Activated B cell treated with CpG ODN at 0.5 μM for 24 hours (primary cell): Measurements from ENCODE around the gene KIRREL3. TPM values are rescaled to one million over a fixed set of nuclear protein-coding genes. Genes with fewer than 3 reads are reported as not detected.

Experiments used
- ATAC-seq: fragments of 200-7000 bp; cut with Tn5 transposase; one replicate; pipeline ENCODE4 v1.10.0; 2021; ENCODE audit warnings: low read depth, mild to moderate bottlenecking, moderate library complexity
- CTCF ChIA-PET: fragments of 350-600 bp; sonication (Branson Sonifier 250); formaldehyde crosslinking; loops from one replicate; lab custom pipeline; 2021; ENCODE audit warnings: antibody characterized with exemption; lab: Charles Lee
- POLR2A ChIA-PET: fragments of 350-600 bp; sonication (Branson Sonifier 250); formaldehyde crosslinking; loops from one replicate; lab custom pipeline; 2021; ENCODE audit warnings: antibody characterized with exemption; lab: Charles Lee
- DNase-seq: peaks from one replicate; pipeline ENCODE4 v3.0.0; 2022
- H3K27ac Mint-ChIP-seq: one replicate; pipeline ENCODE4 v1.8.0; 2020; ENCODE audit warnings: mixed read lengths
- H3K27me3 Mint-ChIP-seq: one replicate; pipeline ENCODE4 v1.8.0; 2021; ENCODE audit warnings: mixed read lengths
- H3K36me3 Mint-ChIP-seq: one replicate; pipeline ENCODE4 v1.8.0; 2021; ENCODE audit warnings: low read depth, mixed read lengths
- H3K4me1 Mint-ChIP-seq: one replicate; pipeline ENCODE4 v1.8.0; 2021; ENCODE audit warnings: mixed read lengths
- H3K4me3 Mint-ChIP-seq: one replicate; pipeline ENCODE4 v1.8.0; 2020; ENCODE audit warnings: mild to moderate bottlenecking, mixed read lengths
- H3K9me3 Mint-ChIP-seq: one replicate; pipeline ENCODE4 v1.8.0; 2020; ENCODE audit warnings: mixed read lengths
- intact Hi-C: fragments of 100-400 bp; cut with micrococcal nuclease; formaldehyde crosslinking; loops from one replicate; pipeline ENCODE4 v1.15.1; 2024
- total RNA-seq: library from RNA; stranded (reverse); gene quantifications from 2 replicates; pipeline ENCODE4 v1.2.3, GENCODE V29; 2022
- TF ChIP-seq, protein P1 (sequence below): fragments of 200-600 bp; IDR thresholded peaks from one replicate; pipeline ENCODE4 v1.8.0; 2022; ENCODE audit warnings: antibody characterized with exemption, mild to moderate bottlenecking

Gene KIRREL3
- total RNA-seq, 1 donor from 2014 or later, result not detected

- intact Hi-C loops, result no loop called here
- H3K4me1 Mint-ChIP-seq, result no peaks in the 10 kb centered on the region
- H3K9me3 Mint-ChIP-seq, result no peaks in the 10 kb centered on the region
- peaks cover 36% of the 10 kb centered on the region for H3K27me3 Mint-ChIP-seq
- CTCF ChIA-PET, result no interaction called here
- H3K4me3 Mint-ChIP-seq, result no peak overlapping the region
- no peak for DNase-seq
- POLR2A ChIA-PET, result no interaction called here
- H3K36me3 Mint-ChIP-seq, result no peaks in the 10 kb centered on the region
- no peak overlapping the region for H3K27ac Mint-ChIP-seq
- no peak for ATAC-seq
- TF ChIP-seq, protein P1, sequence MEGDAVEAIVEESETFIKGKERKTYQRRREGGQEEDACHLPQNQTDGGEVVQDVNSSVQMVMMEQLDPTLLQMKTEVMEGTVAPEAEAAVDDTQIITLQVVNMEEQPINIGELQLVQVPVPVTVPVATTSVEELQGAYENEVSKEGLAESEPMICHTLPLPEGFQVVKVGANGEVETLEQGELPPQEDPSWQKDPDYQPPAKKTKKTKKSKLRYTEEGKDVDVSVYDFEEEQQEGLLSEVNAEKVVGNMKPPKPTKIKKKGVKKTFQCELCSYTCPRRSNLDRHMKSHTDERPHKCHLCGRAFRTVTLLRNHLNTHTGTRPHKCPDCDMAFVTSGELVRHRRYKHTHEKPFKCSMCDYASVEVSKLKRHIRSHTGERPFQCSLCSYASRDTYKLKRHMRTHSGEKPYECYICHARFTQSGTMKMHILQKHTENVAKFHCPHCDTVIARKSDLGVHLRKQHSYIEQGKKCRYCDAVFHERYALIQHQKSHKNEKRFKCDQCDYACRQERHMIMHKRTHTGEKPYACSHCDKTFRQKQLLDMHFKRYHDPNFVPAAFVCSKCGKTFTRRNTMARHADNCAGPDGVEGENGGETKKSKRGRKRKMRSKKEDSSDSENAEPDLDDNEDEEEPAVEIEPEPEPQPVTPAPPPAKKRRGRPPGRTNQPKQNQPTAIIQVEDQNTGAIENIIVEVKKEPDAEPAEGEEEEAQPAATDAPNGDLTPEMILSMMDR, result no peak
Observed at GRCh38 chr11:127000981-127001380, 411 bp upstream of the KIRREL3 start.

DNA sequence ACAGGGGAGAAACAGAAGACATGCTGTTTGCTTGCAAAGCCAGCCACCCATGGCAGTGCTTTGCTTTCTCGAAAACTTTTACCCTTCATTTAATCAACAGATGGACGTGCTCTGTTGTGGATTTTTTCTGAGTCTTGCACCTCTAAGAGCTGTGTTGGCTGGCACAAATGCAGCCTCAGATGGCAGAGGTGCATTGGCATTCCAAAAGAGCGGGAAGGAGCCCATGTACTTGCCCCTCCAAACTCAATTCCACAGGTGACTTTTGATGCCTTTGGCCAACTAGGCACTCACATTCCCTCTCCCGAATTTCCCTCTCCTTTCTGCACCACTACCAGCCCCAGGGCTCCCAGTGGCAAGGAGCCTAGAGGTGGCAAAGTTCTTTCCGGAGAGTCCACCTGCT, 1.2 kb downstream of the KIRREL3 start:
- ATAC-seq (no peak), DNase-seq (no peak)
- Mint-ChIP-seq H3K36me3 (no peaks in the 10 kb centered on the region), H3K9me3 (no peaks in the 10 kb centered on the region), H3K27me3 (peaks cover 30% of the 10 kb centered on the region), H3K4me3 (no peak overlapping the region), H3K4me1 (no peaks in the 10 kb centered on the region), H3K27ac (no peak overlapping the region)
- POLR2A ChIA-PET, result no interaction called here
- intact Hi-C loops, result no loop called here
- TF ChIP-seq, protein P1, result no peak
- CTCF ChIA-PET, result no interaction called here

DNA sequence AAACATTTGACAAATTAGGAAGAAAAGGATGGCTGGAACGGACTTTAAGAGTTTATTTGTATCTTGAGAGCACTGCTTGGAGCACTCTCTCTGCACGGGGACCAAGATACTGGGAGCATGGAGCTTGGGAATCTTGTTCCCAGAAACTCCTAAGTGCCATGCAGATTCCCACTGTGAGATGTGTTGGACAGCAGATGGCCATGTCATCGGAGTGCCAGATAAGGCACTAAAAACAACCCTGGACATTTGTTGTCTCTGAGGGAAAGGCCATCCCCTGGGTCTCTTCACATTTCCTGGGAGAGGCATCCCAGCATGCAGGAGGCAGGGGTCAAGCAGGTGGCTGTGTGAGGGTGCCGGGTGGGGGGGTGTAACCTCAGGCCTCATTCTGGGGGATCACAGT, 2.9 kb downstream of the KIRREL3 start:
- TF ChIP-seq, protein P1, result no peak
- Mint-ChIP-seq H3K4me1 (no peaks in the 10 kb centered on the region), H3K27ac (no peak overlapping the region), H3K27me3 (peaks cover 24% of the 10 kb centered on the region), H3K4me3 (no peak overlapping the region), H3K9me3 (no peaks in the 10 kb centered on the region), H3K36me3 (no peaks in the 10 kb centered on the region)
- ChIA-PET CTCF (no interaction called here), POLR2A (no interaction called here)
- DNase-seq (no peak), ATAC-seq (no peak)
- intact Hi-C loops, result no loop called here

- intact Hi-C loops, result no loop called here
- H3K27ac Mint-ChIP-seq, result no peak overlapping the region
- H3K27me3 Mint-ChIP-seq, result peaks cover 22% of the 10 kb centered on the region
- H3K4me3 Mint-ChIP-seq, result no peak overlapping the region
- POLR2A ChIA-PET, result no interaction called here
- TF ChIP-seq, protein P1, result no peak
- H3K9me3 Mint-ChIP-seq, result no peaks in the 10 kb centered on the region
- H3K4me1 Mint-ChIP-seq, result no peaks in the 10 kb centered on the region
- H3K36me3 Mint-ChIP-seq, result no peaks in the 10 kb centered on the region
- CTCF ChIA-PET, result no interaction called here
- DNase-seq (no peak), ATAC-seq (no peak)
Observed at GRCh38 chr11:126997196-126997595, 3.4 kb downstream of the KIRREL3 start.

DNA sequence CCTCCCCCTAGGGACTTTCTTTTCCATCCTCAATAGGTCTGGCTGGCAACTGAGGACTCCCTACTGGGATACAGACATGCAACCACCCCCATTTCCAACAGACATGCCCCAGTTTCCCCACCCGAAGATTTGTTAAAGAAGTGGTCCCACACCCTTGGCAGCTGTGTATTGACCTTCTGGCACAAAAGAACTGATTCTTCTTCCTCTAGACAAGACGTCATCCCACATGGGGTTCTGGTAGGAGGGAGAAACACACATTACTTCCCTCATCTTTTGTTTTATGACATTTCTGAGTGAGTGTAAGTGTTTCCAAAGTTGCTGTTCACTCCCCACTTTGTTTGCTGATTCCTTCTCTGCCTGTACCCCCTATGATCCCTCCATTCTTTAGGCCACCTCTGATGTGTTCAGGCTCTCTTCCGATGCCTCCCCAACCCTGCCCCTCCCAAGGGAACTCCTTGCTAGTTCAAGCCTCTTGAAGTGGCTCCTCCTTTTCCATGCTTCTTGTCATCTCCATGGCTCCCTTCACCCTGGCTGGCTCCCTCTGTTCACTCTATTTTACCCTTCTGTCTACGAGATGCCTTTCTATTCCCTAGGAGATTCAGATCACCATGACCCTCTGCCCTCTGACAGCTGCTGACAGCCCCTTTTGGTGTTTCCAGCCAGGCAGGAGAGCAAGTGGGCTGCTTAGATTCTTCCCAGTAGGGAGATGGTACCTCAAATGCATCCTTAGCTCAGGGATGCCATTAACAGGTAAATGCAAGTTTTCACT, 4.3 kb downstream of the KIRREL3 start:
- Mint-ChIP-seq H3K9me3 (no peaks in the 10 kb centered on the region), H3K4me3 (no peak overlapping the region), H3K4me1 (no peaks in the 10 kb centered on the region), H3K36me3 (no peaks in the 10 kb centered on the region), H3K27ac (no peak overlapping the region), H3K27me3 (peaks cover 14% of the 10 kb centered on the region)
- intact Hi-C loops, result no loop called here
- ChIA-PET POLR2A (no interaction called here), CTCF (no interaction called here)
- TF ChIP-seq, protein P1, result no peak
- no peak for ATAC-seq
- no peak for DNase-seq
